Measurements from ENCODE around the gene FAM193A. TPM values are rescaled to one million over a fixed set of nuclear protein-coding genes. Genes with fewer than 3 reads are reported as not detected.

The FAM193A gene
- total and polyA plus RNA-seq, 12 donors: 12.9 to 30.8 (median 23.1) TPM

DNA sequence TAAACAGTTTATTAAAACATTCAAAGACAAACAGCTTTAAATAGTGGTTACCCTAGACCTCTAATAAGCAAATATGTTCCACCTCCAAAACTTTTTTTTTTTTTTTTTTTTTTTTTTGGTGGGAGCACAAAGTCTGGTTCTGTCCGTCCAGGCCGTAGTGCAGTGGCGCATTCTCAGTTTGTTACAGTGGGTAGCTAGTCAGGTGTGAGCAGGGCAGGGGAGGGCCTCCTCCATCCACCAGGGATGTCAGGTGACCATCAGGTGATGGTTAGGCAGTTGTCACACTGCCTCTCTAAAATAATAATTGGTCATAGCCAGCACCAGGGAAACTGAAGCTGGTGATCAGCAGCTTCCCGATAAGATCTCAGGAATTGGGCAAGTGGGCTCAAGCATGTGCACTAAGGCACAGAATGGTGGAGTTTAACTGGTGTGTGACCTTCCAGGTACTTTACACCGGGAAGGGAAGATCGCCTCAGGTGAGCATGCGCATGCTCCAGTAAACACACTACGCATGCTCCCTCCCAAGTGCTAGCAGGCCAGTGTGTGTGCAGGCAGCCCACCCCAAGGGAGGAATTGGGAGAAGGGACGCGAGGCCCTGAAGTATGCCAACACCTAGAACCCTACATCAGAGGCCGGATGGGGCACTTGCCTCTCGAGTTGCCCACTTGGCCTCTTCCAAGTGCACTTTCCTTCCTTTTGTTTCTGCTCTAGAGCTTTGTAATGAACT lies 192.5 kb downstream of the FAM193A start:
- Histone ChIP-seq H3K4me1 (replicated peaks in 1 of 2) (no peaks in the 10 kb centered on the region), H3K36me3 (replicated peaks in 1 of 2) (peaks cover 0 to 25% of the 10 kb centered on the region in 2 donors), H3K27ac (no peak overlapping the region), H3K4me3 (no peak overlapping the region), H3K27me3 (no peaks in the 10 kb centered on the region), H3K9me3 (replicated peaks in 1 of 3) (no peaks in the 10 kb centered on the region)
- TF ChIP-seq POLR2A (IDR thresholded peaks at IDR 0.05): no peak
- TF ChIP-seq, protein P1, sequence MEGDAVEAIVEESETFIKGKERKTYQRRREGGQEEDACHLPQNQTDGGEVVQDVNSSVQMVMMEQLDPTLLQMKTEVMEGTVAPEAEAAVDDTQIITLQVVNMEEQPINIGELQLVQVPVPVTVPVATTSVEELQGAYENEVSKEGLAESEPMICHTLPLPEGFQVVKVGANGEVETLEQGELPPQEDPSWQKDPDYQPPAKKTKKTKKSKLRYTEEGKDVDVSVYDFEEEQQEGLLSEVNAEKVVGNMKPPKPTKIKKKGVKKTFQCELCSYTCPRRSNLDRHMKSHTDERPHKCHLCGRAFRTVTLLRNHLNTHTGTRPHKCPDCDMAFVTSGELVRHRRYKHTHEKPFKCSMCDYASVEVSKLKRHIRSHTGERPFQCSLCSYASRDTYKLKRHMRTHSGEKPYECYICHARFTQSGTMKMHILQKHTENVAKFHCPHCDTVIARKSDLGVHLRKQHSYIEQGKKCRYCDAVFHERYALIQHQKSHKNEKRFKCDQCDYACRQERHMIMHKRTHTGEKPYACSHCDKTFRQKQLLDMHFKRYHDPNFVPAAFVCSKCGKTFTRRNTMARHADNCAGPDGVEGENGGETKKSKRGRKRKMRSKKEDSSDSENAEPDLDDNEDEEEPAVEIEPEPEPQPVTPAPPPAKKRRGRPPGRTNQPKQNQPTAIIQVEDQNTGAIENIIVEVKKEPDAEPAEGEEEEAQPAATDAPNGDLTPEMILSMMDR (IDR thresholded peaks at IDR 0.05): no peak
- intact Hi-C loops (cut with DNase I): no loop called here
- WGBS, 4 donors: 90 to 97% (median 97%) methylated on average over 12 of the region's 12 CpGs
- DNase-seq: peak in 1 of 7 donors; percentile 11

DNA sequence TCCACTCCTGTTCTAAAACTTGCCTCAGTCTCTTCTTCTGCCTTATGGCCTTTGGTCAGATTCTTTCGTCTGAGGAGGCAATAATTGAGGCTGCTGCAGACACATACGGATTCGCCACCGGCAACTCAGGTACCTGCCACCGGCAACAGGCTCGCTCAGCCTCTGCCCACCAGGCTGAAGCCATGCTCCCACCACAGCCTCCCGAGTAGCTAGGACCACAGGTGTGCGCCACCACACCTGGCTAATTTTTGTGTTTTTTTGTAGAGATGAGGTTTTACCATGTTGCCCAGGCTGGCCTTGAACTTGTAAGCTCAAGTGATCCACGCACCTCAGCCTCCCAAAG lies 193.1 kb downstream of the FAM193A start:
- intact Hi-C loops (cut with DNase I): no loop called here
- Histone ChIP-seq H3K9me3 (replicated peaks in 1 of 3) (no peaks in the 10 kb centered on the region), H3K27ac (no peak overlapping the region), H3K4me3 (no peak overlapping the region), H3K4me1 (replicated peaks in 1 of 2) (no peaks in the 10 kb centered on the region), H3K27me3 (no peaks in the 10 kb centered on the region), H3K36me3 (replicated peaks in 1 of 2) (peaks cover 0 to 25% of the 10 kb centered on the region in 2 donors)
- TF ChIP-seq, protein P1 (IDR thresholded peaks at IDR 0.05): no peak
- no peak for TF ChIP-seq POLR2A (IDR thresholded peaks at IDR 0.05)
- DNase-seq: no peak
- 98 to 99% (median 99%) methylated on average over 6 to 9 of the region's 9 CpGs for WGBS, 4 donors

DNA sequence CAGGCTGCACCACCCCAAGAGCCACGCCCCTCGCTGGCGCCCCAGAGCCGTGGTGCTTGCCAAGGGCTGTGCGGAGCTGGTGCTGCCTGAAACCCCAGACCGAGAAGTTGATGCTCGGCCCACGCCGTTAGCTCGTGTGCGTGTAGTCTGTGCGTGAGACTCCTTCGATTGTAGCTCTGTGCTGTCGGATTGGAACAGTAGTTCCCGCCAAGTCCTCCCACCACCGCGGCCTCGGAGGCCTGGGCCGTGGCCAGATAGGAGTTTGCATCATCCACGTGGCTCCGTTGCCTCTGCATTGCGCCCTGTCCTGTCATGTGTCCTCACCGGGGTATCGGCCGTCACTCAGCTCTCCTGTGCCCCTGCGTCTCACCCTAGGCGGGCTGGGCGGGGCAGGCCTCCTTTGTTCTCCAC lies 195.5 kb downstream of the FAM193A start:
- no peak for TF ChIP-seq POLR2A (IDR thresholded peaks at IDR 0.05)
- TF ChIP-seq, protein P1 (IDR thresholded peaks at IDR 0.05): no peak
- intact Hi-C loops (cut with DNase I): no loop called here
- Histone ChIP-seq H3K36me3 (replicated peaks in 1 of 2) (peaks cover 0 to 21% of the 10 kb centered on the region in 2 donors), H3K4me3 (no peak overlapping the region), H3K4me1 (replicated peaks in 1 of 2) (no peaks in the 10 kb centered on the region), H3K27ac (no peak overlapping the region), H3K9me3 (replicated peaks in 1 of 3) (no peaks in the 10 kb centered on the region), H3K27me3 (no peaks in the 10 kb centered on the region)
- WGBS, 4 donors: 91 to 97% (median 92%) methylated on average over 24 to 28 of the region's 28 CpGs
- peak in 1 of 7 donors; percentile 11 for DNase-seq

DNA sequence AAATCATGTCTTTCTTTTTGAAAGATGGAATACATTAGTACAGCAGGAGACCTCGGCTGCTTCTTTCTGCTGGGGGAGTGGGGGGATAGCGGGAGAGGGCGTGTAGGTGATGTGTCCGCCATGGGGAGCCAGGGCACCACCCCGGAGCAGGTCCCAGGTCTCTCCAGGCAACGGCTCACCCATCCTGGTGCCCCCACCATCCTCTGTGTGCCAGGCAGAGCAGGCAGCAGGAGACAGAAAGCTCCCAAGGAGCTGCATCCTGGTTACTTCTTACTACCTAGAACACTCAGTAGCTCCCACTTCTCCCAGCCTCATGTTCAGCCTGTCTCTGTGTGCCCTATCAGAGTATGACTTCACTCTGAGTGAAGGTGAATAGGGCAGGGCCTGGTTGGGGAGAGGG lies 196.1 kb downstream of the FAM193A start:
- Histone ChIP-seq H3K4me3 (no peak overlapping the region), H3K9me3 (replicated peaks in 1 of 3) (no peaks in the 10 kb centered on the region), H3K27ac (no peak overlapping the region), H3K36me3 (replicated peaks in 1 of 2) (peaks cover 0 to 21% of the 10 kb centered on the region in 2 donors), H3K27me3 (no peaks in the 10 kb centered on the region), H3K4me1 (replicated peaks in 1 of 2) (no peaks in the 10 kb centered on the region)
- no peak for DNase-seq
- 88 to 98% (median 95%) methylated on average over 4 to 6 of the region's 6 CpGs for WGBS, 4 donors
- intact Hi-C loops (cut with DNase I): no loop called here
- TF ChIP-seq POLR2A (IDR thresholded peaks at IDR 0.05): no peak
- TF ChIP-seq, protein P1 (IDR thresholded peaks at IDR 0.05): no peak

Data from adrenal gland (tissue), 12 donors.